HG02678 (cell line): ENCODE results near the gene CNTN2.

ENCODE experiments used
- ATAC-seq: cut with Tn5 transposase; IDR thresholded peaks from one replicate; pipeline ENCODE4 v1.9.1; 2021; ENCODE audit warnings: mild to moderate bottlenecking, moderate library complexity; ENCODE audit not compliant: unreplicated experiment

CNTN2 gene

DNA sequence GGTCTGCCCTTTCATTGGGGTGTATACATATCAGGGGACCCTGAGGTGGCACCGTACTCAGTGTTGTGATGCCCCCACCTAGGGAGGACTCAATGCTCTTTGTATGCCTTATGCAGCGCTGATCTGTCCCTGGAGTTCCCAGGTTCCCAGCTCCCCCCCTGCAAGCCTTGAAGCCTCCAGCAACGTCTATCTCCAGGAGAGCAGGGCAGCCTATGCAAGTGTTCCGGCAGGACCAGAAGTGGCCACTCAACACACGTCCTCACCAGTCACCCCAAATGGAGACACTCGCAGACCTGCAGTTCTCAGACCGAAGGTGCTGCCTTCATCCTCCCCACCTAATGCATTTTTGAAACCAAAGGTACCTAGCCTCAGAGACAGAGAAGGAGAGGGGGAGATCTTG lies 25.2 kb upstream of the CNTN2 start:
- no peak for ATAC-seq

DNA sequence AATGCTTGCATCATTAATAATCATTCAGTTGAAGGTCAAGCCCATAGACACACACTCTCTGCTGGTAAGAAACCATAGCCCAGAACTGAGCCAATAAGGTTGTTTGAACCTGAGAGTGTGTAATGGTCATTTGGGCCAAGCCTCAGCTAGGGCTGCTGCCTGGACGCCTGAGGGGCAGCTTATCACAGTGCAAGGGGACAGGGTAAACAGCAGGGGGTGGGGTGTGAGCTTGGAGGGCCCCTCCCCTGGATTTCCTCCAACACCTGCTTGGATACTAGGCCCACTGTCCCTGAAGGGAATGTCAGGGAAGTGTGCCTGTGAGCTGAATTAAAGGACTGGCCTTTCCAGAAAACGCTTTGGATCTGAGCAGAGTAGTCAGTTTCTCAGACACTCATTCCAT lies 24.6 kb upstream of the CNTN2 start:
- ATAC-seq, result no peak

DNA sequence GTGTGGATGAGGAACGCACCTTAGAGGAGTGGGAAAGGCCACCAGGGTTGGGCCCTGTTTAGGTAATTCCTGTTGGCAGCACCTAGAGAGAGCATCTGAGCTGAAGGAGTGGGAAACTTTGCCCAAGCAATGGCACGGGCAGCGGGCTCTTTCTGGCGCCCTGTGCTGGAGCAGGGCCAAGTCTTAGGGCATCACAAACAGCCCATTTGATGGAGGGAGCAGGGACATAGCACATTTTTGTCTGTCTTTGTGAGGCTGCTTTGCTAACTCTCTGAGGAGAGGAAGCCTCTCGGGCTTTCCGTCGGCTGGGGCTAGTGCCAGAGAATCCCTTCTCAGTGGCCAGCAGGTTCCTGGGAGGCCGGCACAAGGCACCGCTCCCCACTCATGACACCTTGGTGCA lies 22.5 kb upstream of the CNTN2 start:
- no peak for ATAC-seq

DNA sequence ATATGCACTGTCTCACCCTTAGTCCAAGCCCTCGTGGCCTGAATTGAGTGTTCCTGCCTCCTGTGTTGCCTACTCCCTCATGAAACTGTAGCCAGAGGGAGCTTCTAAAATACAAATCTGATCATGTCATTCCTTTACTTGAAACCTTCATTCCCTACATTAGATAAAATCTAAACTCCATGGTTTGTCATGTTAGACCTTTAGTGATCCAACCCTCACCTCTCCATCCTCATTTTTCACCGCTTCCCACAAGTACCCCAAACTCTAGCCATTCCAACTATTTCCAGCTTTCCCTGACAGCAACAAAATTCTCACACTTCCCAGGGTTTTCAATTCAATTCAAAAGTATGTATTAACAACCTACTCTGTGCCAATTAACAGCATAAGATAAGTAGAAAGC lies 18.3 kb upstream of the CNTN2 start:
- ATAC-seq, result no peak

DNA sequence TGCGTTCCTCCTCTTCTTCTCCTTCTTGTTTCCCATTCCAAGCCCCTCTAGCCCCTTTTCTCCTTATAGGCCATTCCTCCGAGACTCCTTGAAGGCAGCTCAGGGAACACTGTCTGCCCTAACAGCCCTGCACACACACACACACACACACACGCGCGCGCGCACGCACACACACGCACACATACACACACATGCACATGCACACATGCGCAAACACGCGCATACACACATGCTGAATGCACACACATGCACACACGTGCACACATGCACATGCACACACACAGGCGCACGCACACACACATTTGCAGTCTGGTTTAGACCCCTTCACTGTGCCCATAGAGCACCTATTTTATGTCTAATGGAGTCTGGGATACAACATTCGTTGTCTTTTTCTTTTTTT lies 17.8 kb upstream of the CNTN2 start:
- no peak for ATAC-seq

DNA sequence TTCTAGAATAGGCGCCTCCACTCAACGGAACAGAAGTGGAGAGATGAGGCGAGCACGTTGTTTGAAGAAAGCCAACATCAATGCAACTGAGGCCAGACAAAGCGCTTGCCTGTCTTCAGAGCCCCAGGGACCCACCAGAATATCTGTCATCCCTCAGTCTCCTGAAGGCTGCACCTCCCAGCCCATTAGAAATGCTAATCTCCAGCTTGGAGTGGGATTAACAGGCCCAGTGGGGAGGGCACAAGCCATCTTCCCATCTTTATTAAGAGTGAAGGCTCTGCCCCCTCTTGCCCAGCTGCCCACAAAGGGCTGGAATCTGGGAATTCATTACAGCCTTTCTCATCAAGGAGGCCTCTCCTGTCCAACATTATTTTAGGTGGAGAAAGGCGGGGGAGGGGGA lies 16.8 kb upstream of the CNTN2 start:
- ATAC-seq, result no peak

DNA sequence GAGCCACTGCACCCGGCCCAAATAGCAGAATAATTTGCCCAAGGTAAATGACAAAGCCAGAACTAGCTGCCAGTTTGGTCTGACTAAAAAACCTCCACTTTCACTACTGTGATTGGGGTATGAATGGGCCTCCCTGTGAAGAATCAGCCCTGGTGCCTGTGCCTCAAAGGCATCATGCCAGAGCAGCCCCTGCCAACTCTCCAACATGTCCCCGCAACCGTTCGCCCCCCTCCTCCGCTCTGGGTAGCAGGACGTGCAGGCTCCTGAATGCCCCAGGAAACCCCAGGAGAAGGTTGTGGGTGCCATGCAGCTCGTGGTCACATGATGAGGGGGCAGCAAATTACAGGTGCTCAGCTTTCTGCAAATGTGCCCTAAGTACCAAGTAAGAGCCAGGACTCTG lies 14.6 kb upstream of the CNTN2 start:
- no peak for ATAC-seq

DNA sequence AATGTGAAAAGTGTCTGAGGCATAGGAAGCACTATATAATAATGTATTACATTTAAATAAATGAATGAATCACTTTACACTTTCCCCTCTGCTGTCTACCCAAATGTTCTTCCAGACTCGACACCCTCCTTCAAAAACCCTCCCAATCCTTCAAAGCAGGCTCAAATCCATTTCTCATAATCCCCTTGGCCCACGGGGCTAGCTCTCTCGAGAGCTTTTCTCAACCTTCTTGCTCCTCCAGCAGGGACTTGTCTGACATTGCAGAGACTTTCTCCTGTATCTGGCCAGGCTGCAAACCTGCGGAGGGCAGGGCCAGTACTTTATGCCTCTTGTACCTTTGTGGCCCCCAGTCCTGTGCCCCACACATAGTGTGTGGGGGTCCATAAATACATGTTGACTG lies 14.1 kb upstream of the CNTN2 start:
- no peak for ATAC-seq

DNA sequence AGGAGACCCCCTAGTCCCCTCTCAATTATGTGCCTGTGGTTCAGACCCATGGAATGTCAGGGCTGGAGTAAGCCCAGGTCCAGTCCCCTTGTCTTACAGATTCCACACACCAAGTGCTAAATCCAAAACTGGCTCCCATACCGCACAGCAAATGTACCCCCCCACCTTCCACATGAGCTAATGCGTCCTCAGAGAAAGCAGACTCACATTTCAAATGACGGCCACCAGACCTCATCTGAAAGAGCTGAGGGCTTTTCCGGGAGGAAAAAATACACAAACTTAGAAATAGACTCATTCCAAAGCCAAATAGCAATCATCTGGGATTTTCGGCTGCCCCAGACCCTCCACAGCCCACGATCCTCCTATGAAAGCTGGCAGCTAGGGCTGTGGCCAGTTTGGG lies 12.8 kb upstream of the CNTN2 start:
- ATAC-seq, result no peak

DNA sequence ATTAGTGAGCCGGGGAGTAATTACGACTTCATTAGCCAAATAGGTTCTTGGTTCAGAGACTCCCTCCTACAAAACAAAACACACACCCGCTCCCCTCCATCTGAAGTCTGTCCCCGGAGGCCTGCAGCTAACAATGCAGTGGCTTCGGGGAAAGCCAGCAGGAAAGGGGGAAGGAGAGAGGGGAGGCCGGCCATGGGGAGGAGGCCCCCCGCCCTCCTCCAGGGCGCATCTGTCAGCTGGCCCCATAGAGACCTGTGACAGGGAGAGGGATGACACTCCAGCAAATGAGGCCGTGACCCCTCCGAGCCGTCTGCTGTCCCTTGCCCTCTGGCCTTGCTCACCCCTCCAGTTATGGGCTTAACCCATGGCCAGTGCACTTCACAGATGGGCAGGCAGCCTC lies 12.1 kb upstream of the CNTN2 start:
- ATAC-seq, result no peak

DNA sequence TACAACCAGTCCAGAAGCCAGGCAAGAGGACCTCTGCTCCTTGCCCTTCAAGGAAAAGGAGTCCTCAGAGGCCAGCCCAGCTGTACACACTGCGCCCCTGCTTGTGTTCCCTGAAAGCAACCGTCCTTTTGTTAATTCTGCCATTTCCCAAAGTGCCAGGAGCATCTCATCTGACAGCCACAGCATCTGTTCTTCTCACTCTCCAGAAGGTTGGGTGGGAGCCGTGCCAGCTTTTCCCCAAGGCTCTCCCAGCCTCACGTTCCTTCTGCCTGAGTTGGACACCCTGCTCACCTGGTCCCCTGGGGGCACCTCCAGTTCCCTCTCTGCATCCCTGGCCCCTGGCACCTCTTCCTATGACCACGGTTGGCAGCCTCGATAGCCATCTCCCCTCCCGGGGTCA lies 10.5 kb upstream of the CNTN2 start:
- ATAC-seq, result no peak

DNA sequence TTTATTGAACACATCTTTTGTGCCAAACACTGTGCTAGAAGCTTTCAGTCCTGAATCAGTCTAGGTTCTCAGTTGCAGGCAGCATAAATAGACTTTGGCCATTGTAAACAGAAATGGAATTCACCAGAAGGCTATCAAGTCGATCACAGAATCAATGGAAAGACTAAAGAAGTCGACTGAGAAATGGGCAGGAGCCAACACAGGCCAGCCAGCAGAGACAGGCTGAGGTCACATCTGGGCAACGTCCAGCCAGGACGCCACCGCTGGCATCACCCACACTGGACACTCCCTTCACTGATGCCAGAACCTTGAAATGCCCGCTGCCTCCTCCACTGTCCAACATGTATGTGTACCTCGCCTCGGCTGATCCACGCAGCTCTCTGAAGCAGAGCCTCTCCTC lies 5.5 kb upstream of the CNTN2 start:
- ATAC-seq, result no peak

DNA sequence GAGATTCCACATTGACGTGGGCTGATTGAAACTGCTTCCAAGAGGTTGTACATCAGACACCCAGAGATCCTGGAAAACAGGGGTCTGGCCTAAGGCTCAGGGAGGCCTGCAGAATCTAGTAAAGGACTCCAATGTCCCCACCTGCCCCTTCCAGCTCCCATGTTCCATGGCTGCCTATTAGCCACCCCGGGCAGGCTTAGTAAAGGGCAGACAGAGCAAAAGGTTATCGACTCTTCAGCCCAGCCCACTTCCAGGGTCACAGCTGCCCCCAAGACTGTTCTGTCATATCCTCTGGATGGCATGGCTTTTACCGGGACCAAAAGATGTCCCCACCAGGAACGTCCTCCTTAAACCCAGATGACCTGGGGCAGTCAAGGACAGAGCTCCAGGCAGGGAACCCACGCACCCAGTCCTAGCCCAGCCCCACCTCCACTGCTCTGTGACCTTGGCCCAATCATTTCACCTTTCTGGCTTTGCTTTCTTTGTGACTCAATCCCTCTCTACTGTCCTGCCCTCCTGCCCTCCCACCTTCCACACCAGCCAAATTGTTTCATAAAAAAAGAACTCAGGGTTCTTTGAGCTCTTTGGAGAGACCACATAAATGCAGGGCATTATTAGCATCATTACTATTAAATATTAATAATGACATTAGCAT lies 4.8 kb upstream of the CNTN2 start:
- no peak for ATAC-seq

DNA sequence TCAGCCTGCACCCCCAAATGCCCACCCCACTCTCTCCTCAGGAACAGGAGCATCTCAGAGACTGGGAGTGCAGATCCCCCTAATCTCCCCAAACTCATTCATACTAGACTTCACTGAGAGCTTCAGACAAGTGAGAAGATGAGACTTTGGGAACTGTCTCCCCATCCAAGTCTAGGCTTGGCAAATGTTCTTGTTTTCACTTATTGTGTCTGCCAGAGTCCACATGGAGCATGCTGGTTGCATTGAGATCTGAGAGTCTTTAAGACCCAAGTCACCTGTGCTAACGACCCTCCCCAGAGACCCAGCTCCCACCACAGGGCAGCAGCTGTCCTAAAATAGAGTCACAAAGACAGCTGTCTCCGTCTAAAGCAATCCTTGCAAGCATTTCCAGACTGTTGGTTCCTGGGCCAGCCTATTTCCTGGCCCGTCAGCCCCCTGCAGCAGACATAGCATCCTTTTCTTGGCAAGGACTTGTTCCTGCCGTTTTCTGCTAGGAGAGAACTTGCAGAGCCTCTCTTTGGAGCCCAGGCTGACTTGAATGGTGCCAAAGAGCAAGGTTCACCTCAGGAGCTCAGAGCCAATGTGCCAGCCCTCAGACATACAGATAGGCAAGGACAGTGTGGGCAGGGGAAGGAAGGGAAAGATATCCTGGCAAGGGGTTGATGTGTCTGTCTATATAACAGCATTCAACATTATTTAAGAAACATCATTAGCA lies 1.9 kb upstream of the CNTN2 start:
- no peak for ATAC-seq

DNA sequence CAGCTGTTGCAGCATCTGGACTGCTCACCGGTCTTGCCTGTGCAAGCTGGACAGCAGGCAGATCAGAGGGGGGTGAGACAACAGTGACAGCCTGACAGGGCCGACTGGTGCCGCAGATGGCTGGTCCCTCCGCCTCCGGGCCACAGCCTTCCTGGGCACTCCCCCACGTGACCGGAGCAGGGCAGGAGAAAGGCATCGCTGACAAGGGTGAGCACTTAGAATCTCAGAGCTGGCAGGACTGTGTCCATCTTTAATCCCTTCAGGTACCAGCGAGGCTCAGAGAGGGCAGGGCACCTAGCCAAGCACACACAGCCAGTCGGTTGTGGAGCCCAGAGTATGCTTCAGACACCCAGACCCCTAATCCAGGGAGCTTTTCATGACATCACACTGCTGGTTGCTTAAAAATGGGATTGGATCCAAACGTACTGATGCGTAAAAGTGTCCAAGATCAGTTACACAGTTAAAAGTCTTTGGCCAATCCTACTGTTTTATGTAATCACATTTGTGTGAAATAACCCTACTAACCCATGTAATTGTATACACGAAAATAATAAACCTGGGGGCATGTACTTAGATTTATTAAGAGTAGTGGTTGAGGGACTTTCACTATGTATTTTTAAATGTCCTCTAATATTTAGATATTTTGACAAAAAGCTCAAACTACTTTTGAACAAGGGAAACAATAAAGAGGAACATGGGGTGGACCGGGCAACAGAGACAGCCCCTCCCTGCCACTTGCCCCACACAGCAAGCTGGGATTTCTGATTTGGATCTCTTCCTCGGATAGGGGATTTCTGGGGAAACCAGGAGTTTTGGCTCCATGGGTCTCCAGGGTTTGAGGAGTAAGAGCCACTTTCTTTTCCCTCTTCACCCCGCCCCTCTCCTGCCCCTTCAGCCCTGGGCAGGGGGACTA lies 758 bp upstream of the CNTN2 start:
- no peak for ATAC-seq

DNA sequence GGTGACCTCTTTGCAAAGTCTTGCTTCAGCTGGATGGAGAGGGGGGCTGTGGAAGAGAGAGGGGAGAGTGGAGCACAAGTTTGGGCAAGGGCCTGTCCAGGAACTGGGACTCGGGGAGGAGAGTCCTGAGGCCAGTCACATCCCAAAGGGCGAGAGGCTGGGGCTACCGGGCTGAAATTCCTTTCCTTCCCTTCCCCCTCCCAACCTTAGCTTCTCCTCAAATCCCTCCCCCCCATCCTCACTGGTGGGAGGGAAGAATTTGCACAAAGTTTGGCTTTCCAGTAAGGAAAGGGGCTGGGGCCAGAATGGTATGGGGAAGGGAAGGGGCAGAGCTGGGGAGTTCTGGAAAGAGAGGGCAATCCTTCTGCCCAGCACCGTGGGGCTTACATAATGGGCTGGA lies 854 bp downstream of the CNTN2 start:
- no peak for ATAC-seq

DNA sequence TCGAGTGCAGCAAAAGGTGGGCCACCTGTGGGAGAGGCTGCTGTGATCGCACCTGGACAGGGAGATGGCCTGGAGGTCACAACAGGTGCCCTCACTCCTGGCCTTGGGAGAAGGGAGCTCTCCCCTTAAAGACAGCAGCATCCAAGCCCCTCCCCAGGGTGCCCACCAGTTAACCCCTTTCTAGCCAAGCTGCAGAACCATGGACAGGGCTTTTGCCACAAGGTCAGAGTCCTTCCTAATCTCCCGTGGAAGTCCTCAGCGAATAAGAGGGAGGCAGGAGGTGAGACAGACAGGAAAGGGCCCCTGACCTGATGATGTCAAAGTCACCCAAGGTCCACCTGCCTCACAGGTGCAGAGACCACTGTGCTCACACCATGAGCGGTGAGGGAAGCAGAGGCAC lies 1.7 kb downstream of the CNTN2 start:
- ATAC-seq, result no peak

DNA sequence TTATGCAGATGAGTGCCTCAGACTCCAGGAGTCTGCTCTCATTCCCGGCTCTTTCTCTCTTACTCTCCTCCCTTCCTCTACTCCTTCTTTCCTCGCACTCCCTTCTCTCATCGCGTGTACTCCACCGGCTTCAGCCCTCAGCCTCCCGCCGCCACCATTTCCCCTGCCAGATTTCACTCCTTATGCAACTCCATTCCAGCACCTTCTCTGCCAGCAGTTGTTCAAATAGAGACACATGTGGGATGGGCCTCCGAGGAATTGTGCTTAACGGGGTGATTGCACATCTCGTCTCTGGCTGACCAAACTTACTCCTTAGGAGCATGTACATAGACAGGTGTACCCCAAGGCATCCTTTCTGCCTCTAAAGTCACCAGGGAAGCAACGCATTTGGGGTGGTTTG lies 2.1 kb downstream of the CNTN2 start:
- no peak for ATAC-seq

DNA sequence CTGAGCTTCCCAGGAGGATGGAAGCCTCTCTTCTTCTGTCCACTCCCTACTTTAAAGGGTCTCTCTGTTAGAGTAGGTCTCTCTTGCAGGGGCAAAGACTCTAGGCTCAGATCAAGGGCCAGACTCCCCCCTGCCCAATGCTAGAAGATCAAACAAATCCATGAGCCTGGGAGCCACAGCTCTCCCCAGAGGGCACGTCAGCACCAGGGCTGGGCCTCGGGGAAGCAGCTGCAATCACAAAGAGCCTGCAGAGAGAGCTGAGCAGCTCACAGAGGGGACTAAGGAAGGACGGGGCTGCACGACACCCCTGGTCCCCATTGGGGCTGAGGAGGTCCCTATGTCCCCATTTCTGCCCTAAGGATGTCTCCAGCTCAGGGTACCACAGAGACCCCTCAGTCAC lies 3.9 kb downstream of the CNTN2 start:
- ATAC-seq, result no peak

DNA sequence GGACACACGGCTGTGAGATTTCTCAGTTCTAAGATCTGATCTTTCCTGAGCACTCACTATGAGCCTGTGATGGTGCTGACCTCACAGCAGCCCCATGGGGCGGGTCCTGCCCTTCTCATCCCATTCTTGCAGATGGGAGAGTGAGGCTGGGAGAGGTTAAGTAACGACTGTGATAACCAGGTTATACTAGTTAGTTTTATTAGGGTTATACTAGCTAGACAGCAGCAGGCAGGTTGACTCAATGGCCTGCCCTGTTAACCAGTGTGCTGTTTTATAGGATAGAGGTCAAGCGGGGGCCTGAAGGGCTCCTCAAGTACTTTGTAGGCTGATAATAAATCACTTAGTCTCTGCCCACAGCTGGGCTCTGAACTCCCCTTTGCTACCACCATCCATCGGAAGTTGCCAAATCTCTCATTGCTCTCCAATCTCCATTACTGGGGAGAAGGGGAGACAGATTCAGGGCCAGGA lies 4.8 kb downstream of the CNTN2 start:
- ATAC-seq, result no peak

DNA sequence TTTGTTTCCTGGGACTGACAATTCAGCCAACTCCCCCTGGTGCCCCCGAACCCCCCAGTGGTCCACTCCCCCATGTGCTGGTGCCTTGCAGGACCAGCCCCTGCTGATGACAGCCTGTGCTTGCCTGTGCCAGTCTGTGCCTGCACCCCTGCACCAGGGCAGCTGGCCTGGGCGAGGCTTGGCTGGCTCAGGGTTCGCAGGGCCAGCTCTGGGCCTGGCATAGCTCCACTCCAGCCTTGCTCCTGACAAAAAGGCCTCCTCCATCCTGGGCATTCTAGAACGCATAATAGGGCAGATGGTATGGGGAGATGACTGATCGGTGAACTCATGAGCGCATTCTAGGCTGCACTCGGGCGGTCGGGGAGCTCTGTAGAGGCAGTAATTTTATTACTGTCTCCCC lies 5.4 kb downstream of the CNTN2 start:
- ATAC-seq, result no peak

DNA sequence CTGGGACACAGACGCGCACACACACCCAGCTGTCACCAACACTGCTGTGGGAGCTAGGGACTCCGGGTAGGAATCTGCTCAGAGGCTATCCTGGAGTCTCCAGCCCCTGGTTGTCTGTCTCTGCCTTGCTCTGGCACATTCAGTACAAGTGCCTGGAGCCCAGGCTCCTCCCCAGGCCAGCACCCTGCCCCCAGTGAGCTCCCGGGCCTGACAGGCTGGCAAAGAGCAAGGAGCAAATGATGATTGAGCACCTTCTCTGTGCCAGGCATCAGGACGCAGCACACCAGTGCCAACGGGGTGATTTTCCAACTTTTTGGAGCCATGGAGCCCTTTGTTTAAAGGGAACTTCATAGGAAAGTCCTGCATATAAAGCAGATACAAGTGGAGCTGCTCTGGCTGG lies 6.5 kb downstream of the CNTN2 start:
- ATAC-seq, result no peak
